Astrocyte of the cerebellum (primary cell): ENCODE results near the gene NLGN4X.

Experiments used
- DNase-seq: peaks from one replicate; pipeline ENCODE4 v3.0.0-alpha.2; 2011; ENCODE audit warnings: low read depth
- H3K4me3 ChIP-seq: 2 replicates; pipeline ENCODE4 v1.5.1; 2011; ENCODE audit warnings: mild to moderate bottlenecking, low read depth, low read length, moderate library complexity
- in situ Hi-C: cut with HindIII; loops from 2 replicates; pipeline ENCODE4 v1.10.0; 2017; ENCODE audit warnings: low sequenced_read_pairs
- TF ChIP-seq, protein P1 (sequence below): IDR thresholded peaks from 2 replicates; pipeline ENCODE4 v1.5.1; 2012; ENCODE audit warnings: low read length, low read depth, moderate library complexity, mild to moderate bottlenecking; ENCODE audit errors: missing control alignments

NLGN4X gene

GRCh38 chrX:6228720-6229119 lies at the start of gene NLGN4X:
Gene NLGN4X, minus strand, starts transcription at chrX:6228867. Its CDS starts 77,401 bp downstream, at chrX:6151466.
- in situ Hi-C loops = no loop called here
- DNase-seq = no peak
- TF ChIP-seq, protein P1, sequence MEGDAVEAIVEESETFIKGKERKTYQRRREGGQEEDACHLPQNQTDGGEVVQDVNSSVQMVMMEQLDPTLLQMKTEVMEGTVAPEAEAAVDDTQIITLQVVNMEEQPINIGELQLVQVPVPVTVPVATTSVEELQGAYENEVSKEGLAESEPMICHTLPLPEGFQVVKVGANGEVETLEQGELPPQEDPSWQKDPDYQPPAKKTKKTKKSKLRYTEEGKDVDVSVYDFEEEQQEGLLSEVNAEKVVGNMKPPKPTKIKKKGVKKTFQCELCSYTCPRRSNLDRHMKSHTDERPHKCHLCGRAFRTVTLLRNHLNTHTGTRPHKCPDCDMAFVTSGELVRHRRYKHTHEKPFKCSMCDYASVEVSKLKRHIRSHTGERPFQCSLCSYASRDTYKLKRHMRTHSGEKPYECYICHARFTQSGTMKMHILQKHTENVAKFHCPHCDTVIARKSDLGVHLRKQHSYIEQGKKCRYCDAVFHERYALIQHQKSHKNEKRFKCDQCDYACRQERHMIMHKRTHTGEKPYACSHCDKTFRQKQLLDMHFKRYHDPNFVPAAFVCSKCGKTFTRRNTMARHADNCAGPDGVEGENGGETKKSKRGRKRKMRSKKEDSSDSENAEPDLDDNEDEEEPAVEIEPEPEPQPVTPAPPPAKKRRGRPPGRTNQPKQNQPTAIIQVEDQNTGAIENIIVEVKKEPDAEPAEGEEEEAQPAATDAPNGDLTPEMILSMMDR = no peak
- peak within 1 kb of the TSS; percentile 62 for H3K4me3 ChIP-seq

GRCh38 chrX:6266041-6266440 lies 37.4 kb upstream of the NLGN4X start:
- DNase-seq = no peak
- H3K4me3 ChIP-seq = no peak overlapping the region
- TF ChIP-seq, protein P1 = no peak
- in situ Hi-C loops = no loop called here

DNA sequence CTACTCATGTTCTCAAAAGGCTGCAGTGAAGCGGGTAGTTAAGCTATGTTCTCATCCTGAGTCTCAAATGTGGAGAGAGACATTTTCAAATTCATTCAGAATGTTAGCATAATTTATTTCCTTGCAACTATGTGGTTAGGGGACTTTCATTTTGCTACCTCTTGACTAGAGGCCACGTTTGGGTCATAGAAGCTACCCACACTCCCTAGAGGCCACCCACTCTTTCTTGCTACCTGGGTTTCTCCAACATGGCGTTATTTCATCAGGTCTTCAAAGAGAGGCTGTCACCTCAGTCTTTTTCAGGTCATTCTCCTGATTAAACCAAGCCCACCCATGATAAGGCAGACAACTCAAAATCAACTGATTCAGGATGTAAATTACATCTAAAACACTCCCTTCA lies 34.3 kb upstream of the NLGN4X start:
- no peak for DNase-seq
- in situ Hi-C loops = no loop called here
- no peak overlapping the region for H3K4me3 ChIP-seq
- TF ChIP-seq, protein P1 = no peak

- no peak overlapping the region for H3K4me3 ChIP-seq
- TF ChIP-seq, protein P1 = no peak
- no peak for DNase-seq
- in situ Hi-C loops = no loop called here
Observed at GRCh38 chrX:6257025-6257424, 28.4 kb upstream of the NLGN4X start.

DNA sequence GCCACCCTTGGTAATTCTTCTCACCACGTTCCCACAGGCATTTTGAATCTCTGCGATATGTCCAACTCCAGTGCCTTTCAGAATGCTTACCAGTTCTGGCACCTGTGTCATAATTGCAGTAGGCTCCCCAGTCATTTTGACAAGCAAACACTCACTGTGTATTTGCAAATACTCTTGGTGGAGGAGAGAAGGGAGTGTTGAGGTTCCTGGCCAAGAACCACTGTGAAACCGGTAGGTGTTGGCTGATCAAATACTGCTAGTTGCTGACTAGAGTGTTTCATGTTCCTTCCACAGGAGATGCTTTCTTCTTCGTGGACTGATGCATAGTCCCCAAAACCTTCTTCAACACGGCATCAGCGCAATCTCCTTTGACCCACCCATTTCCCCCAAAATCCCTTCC lies 16.0 kb upstream of the NLGN4X start:
- TF ChIP-seq, protein P1 = no peak
- H3K4me3 ChIP-seq = no peak overlapping the region
- in situ Hi-C loops = no loop called here
- no peak for DNase-seq

- H3K4me3 ChIP-seq = no peak overlapping the region
- in situ Hi-C loops = no loop called here
- no peak for DNase-seq
- TF ChIP-seq, protein P1 = no peak
Observed at GRCh38 chrX:6238576-6238975, 9.9 kb upstream of the NLGN4X start.

DNA sequence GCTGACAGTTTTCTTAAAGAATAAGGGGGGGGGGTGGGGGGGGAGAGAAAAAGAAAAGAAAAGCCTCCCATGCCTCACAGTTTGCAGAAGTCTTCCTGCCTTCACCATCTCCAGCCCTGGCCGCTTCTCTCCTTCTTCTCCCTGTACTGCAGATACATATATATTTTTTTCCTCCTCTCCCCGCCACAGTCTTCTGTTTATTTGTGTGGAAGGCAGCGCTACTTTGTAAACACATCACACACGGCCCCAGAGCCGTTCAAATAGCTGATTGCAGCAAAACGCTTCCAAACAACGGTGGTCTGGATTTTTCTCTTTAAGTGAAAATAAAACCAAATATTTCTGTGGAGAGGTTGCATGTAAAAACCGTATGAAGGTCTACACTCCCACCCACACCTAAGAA lies 732 bp downstream of the NLGN4X start:
- H3K4me3 ChIP-seq = peak overlapping the region; percentile 62
- in situ Hi-C loops = no loop called here
- TF ChIP-seq, protein P1 = no peak
- DNase-seq = no peak
